Activated CD8-positive, alpha-beta memory T cell treated with anti-CD3 and anti-CD28 coated beads, Interleukin-2, amount 50 U/mL, for 48 hours (primary cell): Measurements from ENCODE around the gene GAMT.
A peak's percentile ranks its signal among the peaks of the same experiment; 100 is the strongest.
"Not testable (repeated sequence)": the region's sequence is repeated elsewhere in the genome, so short reads cannot be mapped to it uniquely, and the experiment has no call there.

Experiments used
- DNase-seq: peaks from one replicate; pipeline ENCODE4 v3.0.0-alpha.2; 2020

GAMT gene

DNA sequence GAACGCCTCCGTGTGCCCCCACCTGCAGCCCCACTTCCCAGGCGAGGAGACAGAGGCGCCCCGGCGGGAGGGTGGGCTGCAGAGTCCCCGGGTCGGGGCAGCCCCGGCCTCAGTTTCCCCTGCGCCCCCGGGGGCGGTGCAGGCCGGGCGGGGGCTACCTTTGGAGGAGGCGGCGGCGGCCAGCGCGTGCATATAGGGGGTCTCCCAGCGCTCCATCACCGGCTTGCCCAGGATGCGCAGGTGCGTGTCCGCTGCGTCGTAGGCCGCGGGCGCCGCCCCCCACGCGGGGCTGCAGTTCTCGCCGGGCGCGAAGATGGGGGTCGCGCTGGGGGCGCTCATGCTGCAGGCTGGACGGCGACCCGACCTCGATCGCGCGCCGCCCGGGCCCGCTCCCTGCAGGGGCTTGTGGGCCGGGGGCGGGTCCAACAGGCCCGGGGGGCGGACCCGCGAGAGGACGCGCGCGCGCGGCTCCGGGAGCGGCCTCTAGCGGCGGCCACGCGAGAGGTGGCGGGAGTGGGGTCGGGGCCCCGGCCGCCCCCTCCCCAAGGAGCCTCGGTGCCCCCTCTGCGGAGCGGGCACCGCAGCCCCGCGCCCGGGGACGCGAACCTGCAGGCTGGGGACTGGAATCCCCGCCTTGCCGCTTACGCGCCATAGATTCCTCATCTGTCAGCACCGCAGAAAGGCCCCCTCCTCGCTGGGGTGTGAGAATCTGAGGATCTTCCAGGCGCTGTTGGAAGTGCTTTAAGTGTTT is at the start of gene GAMT:
GAMT (minus strand) TSS at position 405 of the 751 bp plus-strand sequence; CDS start at position 339, 66 bp downstream.
- peak; percentile 79 for DNase-seq

DNA sequence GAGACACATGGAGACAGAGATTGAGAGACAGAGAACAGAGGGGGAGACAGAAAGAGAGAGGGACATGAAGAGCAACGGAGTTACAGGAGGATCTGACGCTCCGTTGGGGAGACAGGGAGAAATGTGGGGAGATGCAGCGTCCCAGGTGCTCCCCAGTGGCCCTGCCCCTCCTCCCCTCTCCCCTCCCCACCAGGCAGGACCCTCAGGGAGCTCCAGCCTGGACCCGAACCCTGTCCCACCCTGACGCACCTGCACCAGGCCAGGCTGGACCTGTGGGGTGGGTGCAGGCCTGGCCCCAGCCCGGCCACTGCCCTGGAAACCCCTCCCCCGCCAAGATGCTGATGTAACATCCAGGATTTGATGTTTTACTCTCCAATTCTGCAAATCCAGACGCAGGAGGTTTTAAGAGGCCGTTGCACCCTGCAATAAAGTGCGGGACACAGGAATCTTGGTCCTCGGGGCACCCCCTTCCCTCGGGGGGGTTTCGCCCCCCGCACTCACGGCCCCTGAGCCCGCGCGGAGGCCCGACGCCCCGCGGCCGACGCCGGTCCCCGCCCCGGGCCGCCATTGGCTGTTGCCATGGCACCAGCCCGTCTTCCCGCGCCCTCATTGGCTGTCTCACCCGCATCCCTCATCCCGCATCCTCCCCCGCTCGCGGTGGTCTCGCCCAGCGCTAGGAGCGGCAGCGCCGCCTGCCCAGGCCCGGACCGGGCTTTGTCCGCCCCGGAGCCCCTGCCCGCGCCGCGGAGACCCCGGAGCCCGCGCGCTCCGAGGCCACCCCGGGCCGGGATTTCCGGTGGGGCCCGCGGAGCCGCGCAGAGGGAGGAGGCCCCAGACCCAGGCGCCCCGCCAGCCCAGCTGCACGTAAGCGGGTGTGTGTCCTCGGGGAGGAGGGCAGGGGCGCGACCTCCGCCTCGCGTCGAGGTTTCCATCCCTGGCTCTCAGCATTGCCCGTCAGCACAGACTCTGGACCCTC is 48.4 kb upstream of the GAMT start, which contains the start of gene APC2:
APC2 (plus strand) TSS at position 655 of the 976 bp plus-strand sequence. CDS start 2,881 bp downstream, outside the sequence.
- no peak for DNase-seq

DNA sequence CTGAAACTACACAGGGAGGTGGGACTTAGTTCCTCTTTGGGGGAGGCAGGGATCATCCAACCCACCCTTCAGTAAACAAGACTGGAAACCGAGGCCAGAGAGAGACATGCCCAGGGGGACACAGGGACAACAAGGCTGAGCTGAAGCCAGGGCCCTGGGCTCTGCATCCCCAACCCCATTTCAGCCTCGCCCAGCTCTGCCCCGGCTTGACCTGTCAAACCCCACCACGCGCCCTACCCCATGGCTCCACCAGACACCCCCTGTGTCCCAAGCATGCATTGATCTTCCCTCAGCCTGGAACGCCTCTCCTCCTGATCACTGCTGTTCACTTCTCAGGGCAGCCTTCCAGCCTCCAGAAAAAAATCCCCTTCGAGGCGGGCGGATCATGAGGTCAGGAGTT is 46.6 kb upstream of the GAMT start:
- no peak for DNase-seq

- no peak for DNase-seq
These were observed 46.2 kb upstream of the GAMT start for GRCh38 chr19:1447504-1447903.

GRCh38 chr19:1446713-1447481 is 45.6 kb upstream of the GAMT start:
- DNase-seq, result no peak

- DNase-seq, result no peak
These were observed 44.8 kb upstream of the GAMT start for GRCh38 chr19:1445932-1446712.

DNA sequence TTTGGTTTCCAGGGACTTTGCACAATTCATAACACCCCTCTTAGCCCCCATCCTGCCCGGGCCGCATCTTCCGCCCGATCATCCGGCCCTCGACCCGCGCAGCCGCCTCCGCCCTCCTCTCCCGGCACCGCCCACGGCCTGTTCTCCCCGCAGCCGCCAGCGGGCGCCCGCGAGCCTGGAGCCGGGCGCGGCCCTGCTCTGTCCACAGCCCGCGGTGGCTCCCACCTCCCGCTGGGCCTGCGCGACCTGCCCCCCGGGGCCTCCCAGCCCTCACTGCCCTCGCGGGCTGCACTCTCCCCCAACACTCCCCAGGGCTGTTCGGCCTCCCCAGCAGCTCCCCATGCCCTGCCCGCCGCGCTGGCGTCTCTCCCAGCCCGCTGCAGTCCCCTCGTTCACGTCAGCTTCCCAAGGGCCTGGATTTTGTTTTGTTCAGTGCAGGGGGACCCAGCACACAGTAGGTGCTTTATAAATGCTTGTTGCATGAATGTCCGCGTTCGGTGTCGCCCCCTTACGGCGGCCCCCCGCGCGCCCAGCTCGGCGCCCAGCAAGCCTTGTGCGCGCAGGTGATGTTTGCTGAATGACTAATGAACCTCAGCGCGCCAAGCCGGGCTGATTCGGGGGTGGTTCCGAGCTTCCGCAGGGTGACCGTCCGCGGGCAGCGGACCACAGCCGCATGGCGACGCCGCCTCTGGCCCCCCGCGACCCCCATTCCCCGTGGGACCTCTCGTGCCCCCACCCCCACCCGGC is 44.0 kb upstream of the GAMT start:
- DNase-seq, result peak; percentile 94

DNA sequence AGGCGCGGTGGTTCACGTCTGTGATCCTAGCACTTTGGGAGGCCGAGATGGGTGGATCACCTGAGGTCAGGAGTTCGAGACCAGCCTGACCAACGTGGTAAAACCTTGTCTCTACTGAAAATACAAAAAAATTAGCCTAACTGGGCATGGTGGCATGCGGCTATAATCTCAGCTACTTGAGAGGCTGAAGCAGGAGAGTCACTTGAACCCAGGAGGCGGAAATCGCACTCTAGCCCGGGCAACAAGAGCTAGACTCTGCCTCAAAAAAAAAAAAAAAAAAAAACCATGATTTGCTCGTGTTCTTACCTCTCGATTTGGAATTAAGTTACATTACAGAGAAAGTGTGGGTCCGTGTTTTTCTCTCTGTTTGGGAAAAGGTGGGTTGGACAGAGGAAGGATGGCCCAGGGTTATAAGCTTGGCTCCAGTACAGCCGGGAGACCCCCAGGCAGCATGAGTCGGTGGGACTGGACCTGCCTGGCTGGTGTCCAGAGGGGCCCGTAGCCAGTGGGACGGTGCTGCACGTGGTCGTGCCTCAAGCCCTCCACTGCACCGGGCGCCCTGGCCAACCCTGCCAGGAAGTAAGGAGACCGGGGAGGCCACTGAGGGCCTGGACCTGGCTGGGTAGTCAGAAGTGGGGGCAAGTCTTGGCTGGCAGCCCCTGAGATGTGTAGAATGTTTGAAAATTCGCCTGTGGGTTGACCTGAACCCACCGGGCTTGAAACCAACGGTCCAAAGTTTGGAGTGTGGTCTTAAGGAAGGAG is 40.5 kb upstream of the GAMT start:
- DNase-seq, result no peak

DNA sequence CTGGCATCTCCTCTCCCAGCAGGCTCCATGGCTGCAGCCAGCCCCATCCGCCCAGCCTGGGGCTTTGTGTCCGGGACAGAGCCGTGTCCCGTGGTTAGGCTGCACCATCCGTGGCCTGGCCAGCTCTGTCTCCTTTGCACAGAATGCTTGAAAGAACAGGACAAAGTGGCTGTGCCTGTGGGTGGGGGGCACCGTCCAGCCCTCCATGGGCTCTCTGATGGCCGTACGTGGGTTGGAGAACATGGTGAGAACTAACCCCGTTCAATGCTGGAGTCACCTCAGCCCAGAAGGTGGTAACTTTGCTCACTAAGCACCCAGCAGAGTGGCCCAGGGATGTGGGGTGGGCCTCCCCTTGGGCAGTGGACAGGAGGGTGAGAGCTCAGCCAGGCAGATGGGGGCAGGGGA is 39.7 kb upstream of the GAMT start:
- no peak for DNase-seq

GRCh38 chr19:1440418-1440801 is 39.1 kb upstream of the GAMT start:
- DNase-seq, result no peak

DNA sequence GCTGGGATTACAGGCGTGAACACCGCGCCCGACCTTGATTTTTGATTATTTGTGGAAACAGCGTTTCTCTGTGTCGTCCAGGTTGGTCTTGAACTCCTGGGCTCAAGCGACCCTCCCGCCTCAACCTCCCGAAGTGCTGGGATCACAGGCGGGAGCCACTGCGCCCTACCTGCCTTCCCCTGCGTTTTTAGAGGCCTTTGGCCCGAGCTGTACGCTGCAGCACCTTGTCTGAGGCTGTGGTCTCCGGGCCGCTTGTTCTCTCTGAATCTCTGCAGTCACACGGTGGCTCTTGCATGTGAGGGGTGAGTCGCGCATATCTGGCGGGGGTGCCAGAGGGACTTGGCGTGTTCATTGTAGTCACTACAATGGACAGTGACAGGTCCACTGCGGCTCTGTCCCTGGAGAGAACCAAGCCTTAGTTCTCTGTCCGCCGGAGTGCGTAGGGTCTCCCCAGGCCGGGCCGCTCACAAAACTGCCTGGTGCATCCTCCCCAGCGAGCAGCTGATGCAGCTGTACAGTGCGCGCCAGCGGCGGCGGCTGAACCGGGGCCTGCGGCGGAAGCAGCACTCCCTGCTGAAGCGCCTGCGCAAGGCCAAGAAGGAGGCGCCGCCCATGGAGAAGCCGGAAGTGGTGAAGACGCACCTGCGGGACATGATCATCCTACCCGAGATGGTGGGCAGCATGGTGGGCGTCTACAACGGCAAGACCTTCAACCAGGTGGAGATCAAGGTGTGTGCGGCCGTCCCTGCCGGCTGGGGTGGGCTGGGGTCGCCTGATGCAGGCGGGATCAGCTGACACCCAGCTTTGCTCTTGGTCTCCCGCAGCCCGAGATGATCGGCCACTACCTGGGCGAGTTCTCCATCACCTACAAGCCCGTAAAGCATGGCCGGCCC is 38.4 kb upstream of the GAMT start:
- DNase-seq, result not testable (repeated sequence)

GRCh38 chr19:1438933-1439354 is 37.6 kb upstream of the GAMT start:
- DNase-seq, result no peak

DNA sequence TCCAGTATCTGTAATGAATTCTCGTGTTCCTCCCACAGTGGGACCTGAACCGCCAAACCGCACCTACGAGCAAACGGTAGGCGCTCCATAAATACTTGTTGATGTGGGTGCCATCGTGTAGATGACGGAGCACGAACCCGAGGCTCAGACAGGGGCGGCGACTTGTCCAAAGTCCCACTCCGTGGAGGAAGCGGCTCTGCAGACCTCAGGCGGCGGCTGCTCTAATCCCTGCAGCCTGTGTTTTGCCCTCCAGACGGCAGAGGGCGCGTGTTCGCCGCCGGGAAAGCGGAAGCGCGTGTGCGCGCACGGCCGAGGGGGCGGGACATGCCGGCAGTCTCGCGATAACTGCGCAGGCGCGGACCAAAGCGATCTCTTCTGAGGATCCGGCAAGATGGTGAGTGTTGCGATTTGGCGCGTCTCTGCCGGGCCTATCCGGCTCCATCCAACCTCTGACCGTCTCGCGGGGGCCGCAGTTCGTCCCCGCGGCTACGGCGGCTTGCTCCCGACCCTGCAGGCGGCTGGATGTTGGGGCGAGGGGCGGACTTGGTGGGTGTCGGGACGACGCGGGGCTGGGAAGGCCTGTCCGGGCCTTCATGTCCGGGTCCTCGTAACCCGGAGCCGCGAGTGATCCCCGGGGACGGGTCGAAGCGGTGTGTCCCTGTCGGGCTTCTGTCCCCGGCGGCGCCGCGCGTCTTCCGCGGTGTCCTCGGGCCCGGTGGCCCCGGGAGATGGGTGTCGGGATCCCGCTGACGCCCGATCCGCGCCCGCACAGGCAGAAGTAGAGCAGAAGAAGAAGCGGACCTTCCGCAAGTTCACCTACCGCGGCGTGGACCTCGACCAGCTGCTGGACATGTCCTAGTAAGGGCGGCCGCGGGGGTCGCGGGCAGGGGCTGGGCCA is 36.9 kb upstream of the GAMT start, which contains the start of gene RPS15:
RPS15 (plus strand) TSS at position 362 of the 898 bp plus-strand sequence; CDS start at position 392, 30 bp downstream.
- DNase-seq, result peak; percentile 98

DNA sequence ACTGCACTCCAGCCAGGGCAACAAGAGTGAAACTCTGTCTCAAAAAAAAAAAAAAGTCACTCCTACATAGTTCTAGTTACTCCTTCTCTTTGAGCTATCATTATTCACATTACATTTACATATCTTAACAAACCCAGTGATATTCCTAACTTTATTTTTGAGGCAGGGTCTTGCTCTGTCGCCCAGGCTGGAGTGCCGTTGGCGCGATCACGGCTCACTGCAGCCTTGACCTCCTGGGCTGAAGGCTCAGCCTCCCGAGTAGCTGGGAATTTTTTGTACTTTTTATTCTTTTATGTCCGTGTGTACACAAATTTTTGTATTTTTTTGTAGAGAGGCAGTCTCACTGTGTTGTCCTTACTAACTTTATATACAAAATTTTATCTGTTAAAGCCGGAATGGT is 36.3 kb upstream of the GAMT start:
- no peak for DNase-seq

DNA sequence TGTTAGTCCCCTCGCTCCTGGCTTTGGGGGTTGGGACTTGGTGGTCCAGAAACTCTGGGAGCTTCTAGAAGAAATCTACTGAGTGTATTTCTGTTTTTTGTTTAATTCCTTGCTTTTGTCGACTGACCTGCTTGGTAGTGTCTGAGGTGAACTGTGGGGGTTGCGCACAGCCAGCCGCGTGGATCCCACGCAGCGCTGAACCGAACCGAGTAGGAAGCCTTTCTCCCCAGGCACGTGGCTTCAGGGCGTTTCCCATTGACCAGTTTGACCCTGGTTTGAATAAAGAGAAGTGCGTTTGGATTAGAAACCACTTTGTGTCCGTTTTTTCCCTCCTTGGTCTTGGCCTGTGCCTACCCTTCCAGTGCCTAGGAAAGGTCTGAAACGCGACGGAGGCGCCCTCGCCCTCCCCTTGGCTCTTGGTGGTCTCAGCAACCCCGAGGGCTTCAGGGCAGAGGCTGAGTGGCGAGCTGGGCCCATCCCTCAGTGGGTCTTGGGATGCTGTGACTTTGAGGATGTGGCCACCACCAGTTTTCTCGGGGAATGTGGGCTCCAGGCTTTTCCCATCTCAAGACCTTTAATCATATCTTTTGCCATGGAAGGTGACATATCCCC is 34.1 kb upstream of the GAMT start:
- no peak for DNase-seq

DNA sequence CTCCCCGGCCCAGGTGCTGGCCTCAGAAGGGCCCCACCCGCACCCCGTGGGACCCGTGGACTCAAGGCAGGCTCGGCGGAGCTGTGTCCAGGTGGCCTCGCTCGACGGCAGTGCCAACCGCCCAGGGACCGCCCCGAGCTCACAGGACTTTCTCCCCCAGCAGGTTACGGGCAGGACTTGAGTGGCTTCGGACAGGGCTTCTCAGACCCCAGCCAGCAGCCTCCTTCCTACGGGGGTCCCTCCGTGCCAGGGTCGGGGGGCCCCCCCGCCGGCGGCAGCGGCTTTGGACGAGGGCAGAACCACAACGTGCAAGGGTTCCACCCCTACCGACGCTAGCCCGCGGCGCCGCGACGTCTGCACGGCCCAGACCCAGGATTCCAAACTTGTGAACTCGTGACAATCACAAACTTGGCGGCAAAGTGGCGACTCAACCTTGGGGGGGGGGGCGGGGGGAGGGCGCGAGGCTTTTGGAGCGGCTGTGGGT is 33.3 kb upstream of the GAMT start:
- DNase-seq, result no peak

DNA sequence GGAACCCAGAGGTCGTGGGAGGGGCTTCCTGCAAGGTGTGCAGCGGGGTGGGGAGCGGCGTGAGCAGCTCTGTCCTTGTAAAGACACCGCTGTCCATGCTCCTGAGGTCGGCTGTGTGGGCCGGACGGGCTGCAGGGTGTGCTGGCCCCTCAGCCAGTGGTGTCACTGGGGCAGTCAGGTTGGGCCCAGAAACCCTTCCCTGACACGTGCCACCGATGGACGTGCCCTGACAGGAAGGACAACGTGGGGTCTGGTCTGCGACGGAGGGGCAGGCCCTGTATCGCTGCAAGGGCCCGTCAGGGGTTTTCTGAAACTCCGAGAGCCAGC is 32.7 kb upstream of the GAMT start:
- no peak for DNase-seq
